Liver (tissue), 3 donors: ENCODE measurements around the gene NKX1-1.

ENCODE experiments used
- CTCF ChIP-seq: fragments of 150-350 bp; IDR thresholded peaks from 2 replicates; pipeline ENCODE4 v1.5.1; 2017; ENCODE audit warnings: improper control_type of control experiment, low read depth, low read length; ENCODE audit not compliant: missing input control
- JUND ChIP-seq, 2 donors: IDR thresholded peaks; 2 replicates each; pipeline ENCODE4 v1.6.1; 2016; ENCODE audit warnings: antibody characterized with exemption in 2 of 2
- MAX ChIP-seq: IDR thresholded peaks from 2 replicates; pipeline ENCODE4 v1.6.1; 2016; ENCODE audit warnings: antibody characterized with exemption
- REST ChIP-seq: IDR thresholded peaks from 2 replicates; pipeline ENCODE4 v1.6.1; 2016; ENCODE audit warnings: antibody characterized with exemption, mild to moderate bottlenecking
- SP1 ChIP-seq: IDR thresholded peaks from 2 replicates; pipeline ENCODE4 v1.6.1; 2018; ENCODE audit warnings: antibody characterized with exemption, mild to moderate bottlenecking
- YY1 ChIP-seq: IDR thresholded peaks from 2 replicates; pipeline ENCODE4 v1.6.1; 2016; ENCODE audit warnings: antibody characterized with exemption, mild to moderate bottlenecking
- donor health status: healthy.
- donor health status: healthy.

DNA sequence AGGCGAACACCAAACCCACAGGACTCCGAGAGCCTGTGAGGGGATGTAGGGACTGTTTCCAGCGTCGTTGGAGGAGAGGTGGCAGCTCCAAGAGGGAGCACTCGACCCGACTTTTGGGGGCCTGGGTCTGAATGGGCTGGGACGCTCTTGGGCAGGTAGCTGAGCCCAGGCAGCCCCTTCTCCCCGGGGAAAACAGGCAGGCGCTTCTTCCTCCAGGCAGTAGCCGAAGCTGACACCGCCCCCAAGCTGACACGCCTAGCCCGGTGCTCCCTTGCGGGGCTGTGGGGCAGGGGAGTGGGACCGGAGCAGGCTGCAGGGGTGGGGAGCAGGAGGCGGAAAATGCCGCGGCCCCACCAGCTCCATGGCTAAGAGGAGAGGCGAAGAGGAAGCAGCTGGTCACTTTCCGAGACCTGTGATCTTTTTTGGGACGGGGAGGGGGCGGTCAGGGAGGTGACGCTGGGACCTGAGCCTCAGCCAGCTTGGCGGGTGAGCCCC, 4.2 kb downstream of the NKX1-1 start:
- no peak for TF ChIP-seq JUND (IDR thresholded peaks at IDR 0.05)
- no peak for TF ChIP-seq CTCF
- no peak for TF ChIP-seq REST
- TF ChIP-seq YY1, result no peak
- no peak for TF ChIP-seq MAX
- TF ChIP-seq SP1, result no peak
